Lower leg skin (tissue), 3 donors: ENCODE results near the gene VIL1.

ENCODE experiments used
- CTCF ChIP-seq, 3 donors: fragments of 450-650 bp; IDR thresholded peaks; one replicate each; pipeline ENCODE4 v1.5.1; 2016; ENCODE audit warnings: antibody characterized with exemption in 3 of 3, mild to moderate bottlenecking in 3 of 3, moderate library complexity in 2 of 3
- POLR2A ChIP-seq, 2 donors: fragments of 450-650 bp; IDR thresholded peaks; one replicate each; pipeline ENCODE4 v1.6.1; 2016 to 2017; ENCODE audit warnings: antibody characterized with exemption in 2 of 2, mild to moderate bottlenecking in 1 of 2, moderate library complexity in 1 of 2

GRCh38 chr2:218500501-218501060 lies 81.7 kb downstream of the VIL1 start:
- TF ChIP-seq CTCF (IDR thresholded peaks at IDR 0.05): no peak
- TF ChIP-seq POLR2A (IDR thresholded peaks at IDR 0.05): no peak
